ENCODE data around the gene CADM2.

- TF ChIP-seq CTCF (IDR thresholded peaks at IDR 0.05) (no peak), POLR2A (IDR thresholded peaks at IDR 0.05) (no peak)
These were observed 944.6 kb downstream of the CADM2 start for GRCh38 chr3:85903434-85903833.

Measured in adrenal gland (tissue), 5 donors.